PFSK-1 (cell line): ENCODE results near the gene RBKS.

Source experiments
- SIN3A ChIP-seq: IDR thresholded peaks from 2 replicates; pipeline ENCODE4 v1.6.1; 2012; ENCODE audit warnings: mild to moderate bottlenecking, low read length, moderate library complexity, borderline replicate concordance; ENCODE audit not compliant: insufficient read depth
- TAF1 ChIP-seq: IDR thresholded peaks from 2 replicates; pipeline ENCODE4 v1.6.1; 2012; ENCODE audit warnings: low read length, control low read depth, borderline replicate concordance; ENCODE audit not compliant: insufficient read depth
- TF ChIP-seq, protein P1 (sequence below), 2 experiments: IDR thresholded peaks; 2 replicates each; pipeline versions ENCODE4 v1.6.1 to v1.8.0; 2011 to 2012; ENCODE audit warnings: low read depth in 2 of 2, low read length in 2 of 2, control low read depth in 1 of 2, inconsistent platforms in 1 of 2, mild to moderate bottlenecking in 1 of 2, moderate library complexity in 1 of 2; ENCODE audit not compliant: insufficient read depth in 1 of 2

DNA sequence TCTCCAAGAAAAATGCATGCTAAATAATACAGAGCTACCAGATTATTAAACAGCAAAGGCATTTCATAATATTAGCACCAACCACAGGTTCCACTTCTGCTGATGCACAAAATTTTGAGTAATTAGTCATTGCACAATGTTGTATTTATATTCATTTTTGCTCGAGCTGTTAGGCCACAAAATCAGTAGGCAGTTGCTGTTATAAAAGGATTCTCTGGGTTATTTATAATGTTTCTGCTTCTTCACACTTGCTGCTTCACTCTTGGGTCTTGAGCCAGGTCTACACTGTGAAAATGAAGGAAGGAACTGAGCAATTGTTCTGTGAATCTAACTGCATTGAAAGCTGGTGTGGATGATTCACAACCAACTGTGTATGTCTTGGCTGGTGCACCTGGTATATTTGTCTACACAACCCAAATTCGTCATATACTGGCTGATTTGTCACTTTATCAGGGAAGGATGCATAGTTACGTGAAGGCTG is 80.4 kb downstream of the RBKS start:
- TF ChIP-seq SIN3A (no peak), TAF1 (no peak)
- TF ChIP-seq, protein P1, sequence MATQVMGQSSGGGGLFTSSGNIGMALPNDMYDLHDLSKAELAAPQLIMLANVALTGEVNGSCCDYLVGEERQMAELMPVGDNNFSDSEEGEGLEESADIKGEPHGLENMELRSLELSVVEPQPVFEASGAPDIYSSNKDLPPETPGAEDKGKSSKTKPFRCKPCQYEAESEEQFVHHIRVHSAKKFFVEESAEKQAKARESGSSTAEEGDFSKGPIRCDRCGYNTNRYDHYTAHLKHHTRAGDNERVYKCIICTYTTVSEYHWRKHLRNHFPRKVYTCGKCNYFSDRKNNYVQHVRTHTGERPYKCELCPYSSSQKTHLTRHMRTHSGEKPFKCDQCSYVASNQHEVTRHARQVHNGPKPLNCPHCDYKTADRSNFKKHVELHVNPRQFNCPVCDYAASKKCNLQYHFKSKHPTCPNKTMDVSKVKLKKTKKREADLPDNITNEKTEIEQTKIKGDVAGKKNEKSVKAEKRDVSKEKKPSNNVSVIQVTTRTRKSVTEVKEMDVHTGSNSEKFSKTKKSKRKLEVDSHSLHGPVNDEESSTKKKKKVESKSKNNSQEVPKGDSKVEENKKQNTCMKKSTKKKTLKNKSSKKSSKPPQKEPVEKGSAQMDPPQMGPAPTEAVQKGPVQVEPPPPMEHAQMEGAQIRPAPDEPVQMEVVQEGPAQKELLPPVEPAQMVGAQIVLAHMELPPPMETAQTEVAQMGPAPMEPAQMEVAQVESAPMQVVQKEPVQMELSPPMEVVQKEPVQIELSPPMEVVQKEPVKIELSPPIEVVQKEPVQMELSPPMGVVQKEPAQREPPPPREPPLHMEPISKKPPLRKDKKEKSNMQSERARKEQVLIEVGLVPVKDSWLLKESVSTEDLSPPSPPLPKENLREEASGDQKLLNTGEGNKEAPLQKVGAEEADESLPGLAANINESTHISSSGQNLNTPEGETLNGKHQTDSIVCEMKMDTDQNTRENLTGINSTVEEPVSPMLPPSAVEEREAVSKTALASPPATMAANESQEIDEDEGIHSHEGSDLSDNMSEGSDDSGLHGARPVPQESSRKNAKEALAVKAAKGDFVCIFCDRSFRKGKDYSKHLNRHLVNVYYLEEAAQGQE (IDR thresholded peaks at IDR 0.05; ENCODE audit: insufficient read depth in 1 of 2, low read depth in 2 of 2, low read length in 2 of 2), result no peak
